Subcutaneous abdominal adipose tissue (tissue), 5 donors: ENCODE results near the gene ELAPOR2.

ENCODE experiments used
- H3K27ac ChIP-seq: one replicate; pipeline ENCODE4 v1.7.0; 2013; ENCODE audit warnings: low read depth, mild to moderate bottlenecking, inconsistent platforms, low read length, moderate library complexity
- H3K27me3 ChIP-seq, 5 donors: one replicate each; pipeline ENCODE4 v1.7.0; 2013; ENCODE audit warnings: low read length in 5 of 5, inconsistent platforms in 1 of 5; ENCODE audit not compliant: control insufficient read depth in 5 of 5, insufficient read depth in 4 of 5
- H3K36me3 ChIP-seq, 5 donors: one replicate each; pipeline ENCODE4 v1.7.0; 2013; ENCODE audit warnings: low read length in 5 of 5; ENCODE audit not compliant: control insufficient read depth in 5 of 5, insufficient read depth in 5 of 5
- H3K4me1 ChIP-seq, 5 donors: one replicate each; pipeline ENCODE4 v1.7.0; 2013; ENCODE audit warnings: low read length in 5 of 5, mild to moderate bottlenecking in 3 of 5, moderate library complexity in 1 of 5; ENCODE audit not compliant: control insufficient read depth in 5 of 5, insufficient read depth in 5 of 5
- H3K4me3 ChIP-seq, 5 donors: one replicate each; pipeline ENCODE4 v1.7.0; 2013; ENCODE audit warnings: low read length in 5 of 5, low read depth in 1 of 5
- H3K9ac ChIP-seq, 5 donors: one replicate each; pipeline ENCODE4 v1.7.0; 2013; ENCODE audit warnings: low read length in 5 of 5, mild to moderate bottlenecking in 4 of 5, moderate library complexity in 3 of 5
- H3K9me3 ChIP-seq, 5 donors: one replicate each; pipeline ENCODE4 v1.7.0; 2013; ENCODE audit warnings: low read length in 5 of 5; ENCODE audit not compliant: control insufficient read depth in 5 of 5
- donor health status: healthy.
- donor health status: healthy.
- donor health status: healthy.
- donor health status: healthy.
- donor health status: healthy.

Gene ELAPOR2

DNA sequence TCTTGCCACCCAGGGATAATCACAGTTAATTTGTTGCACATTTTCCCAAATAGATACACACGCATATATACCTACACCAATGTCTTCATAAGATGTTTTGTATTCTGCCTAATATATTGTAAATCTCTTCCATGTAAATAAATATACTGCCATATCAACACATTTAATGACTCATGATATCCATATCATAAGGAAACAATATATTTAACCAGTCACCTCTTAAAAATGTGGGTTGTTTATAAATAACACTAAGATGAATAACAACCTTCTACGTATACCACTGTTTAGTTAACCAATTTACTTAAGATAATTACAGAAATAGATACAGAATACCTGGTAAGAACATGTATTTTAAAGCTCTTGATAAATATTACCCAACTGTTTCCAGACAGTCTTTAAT, 38.2 kb downstream of the ELAPOR2 start:
- Histone ChIP-seq H3K27ac (no peak overlapping the region), H3K9ac (no peak overlapping the region), H3K9me3 (no peaks in the 10 kb centered on the region), H3K27me3 (no peaks in the 10 kb centered on the region), H3K4me1 (no peaks in the 10 kb centered on the region), H3K4me3 (no peak overlapping the region), H3K36me3 (no peaks in the 10 kb centered on the region)

DNA sequence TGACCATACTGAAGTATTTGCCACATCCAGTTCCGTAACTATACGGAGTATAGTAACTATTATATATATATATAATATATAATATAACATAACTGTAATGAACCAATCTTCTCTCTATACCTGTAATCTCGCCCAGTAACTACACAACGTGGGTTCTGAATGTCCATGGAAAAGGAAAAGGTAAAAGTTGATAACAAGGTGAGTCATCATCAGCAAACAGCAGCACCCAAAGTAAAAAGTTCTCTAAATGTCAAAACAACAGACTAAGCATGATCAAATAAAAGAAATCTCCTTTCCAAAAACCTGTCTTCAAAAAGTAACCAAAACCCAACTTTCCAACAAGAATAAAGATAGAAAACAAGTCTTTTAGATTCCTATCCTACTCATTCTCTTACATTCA, 42.8 kb downstream of the ELAPOR2 start:
- Histone ChIP-seq H3K27ac (no peak overlapping the region), H3K9me3 (no peaks in the 10 kb centered on the region), H3K9ac (no peak overlapping the region), H3K36me3 (no peaks in the 10 kb centered on the region), H3K4me3 (no peak overlapping the region), H3K4me1 (no peaks in the 10 kb centered on the region), H3K27me3 (no peaks in the 10 kb centered on the region)

GRCh38 chr7:87013840-87014190, 45.6 kb downstream of the ELAPOR2 start:
- Histone ChIP-seq H3K9ac (no peak overlapping the region), H3K36me3 (no peaks in the 10 kb centered on the region), H3K9me3 (no peaks in the 10 kb centered on the region), H3K4me3 (no peak overlapping the region), H3K4me1 (no peaks in the 10 kb centered on the region), H3K27me3 (no peaks in the 10 kb centered on the region), H3K27ac (no peak overlapping the region)

GRCh38 chr7:87013136-87013839, 46.2 kb downstream of the ELAPOR2 start:
- no peak overlapping the region for H3K27ac ChIP-seq
- H3K4me1 ChIP-seq: no peaks in the 10 kb centered on the region
- no peaks in the 10 kb centered on the region for H3K9me3 ChIP-seq
- H3K9ac ChIP-seq: no peak overlapping the region
- no peak overlapping the region for H3K4me3 ChIP-seq
- no peaks in the 10 kb centered on the region for H3K27me3 ChIP-seq
- no peaks in the 10 kb centered on the region for H3K36me3 ChIP-seq
